Stimulated activated CD8-positive, alpha-beta memory T cell treated with anti-CD3 and anti-CD28 coated beads, Interleukin-12 subunit alpha, Interleukin-12 subunit beta, amount 100 ng/mL, for 4 hours (primary cell): Measurements from ENCODE around the gene PIGM.
A peak's percentile ranks its signal among the peaks of the same experiment; 100 is the strongest.

Experiments
- DNase-seq: peaks from one replicate; pipeline ENCODE4 v3.0.0-alpha.2; 2020; ENCODE audit warnings: low read depth

PIGM gene

DNA sequence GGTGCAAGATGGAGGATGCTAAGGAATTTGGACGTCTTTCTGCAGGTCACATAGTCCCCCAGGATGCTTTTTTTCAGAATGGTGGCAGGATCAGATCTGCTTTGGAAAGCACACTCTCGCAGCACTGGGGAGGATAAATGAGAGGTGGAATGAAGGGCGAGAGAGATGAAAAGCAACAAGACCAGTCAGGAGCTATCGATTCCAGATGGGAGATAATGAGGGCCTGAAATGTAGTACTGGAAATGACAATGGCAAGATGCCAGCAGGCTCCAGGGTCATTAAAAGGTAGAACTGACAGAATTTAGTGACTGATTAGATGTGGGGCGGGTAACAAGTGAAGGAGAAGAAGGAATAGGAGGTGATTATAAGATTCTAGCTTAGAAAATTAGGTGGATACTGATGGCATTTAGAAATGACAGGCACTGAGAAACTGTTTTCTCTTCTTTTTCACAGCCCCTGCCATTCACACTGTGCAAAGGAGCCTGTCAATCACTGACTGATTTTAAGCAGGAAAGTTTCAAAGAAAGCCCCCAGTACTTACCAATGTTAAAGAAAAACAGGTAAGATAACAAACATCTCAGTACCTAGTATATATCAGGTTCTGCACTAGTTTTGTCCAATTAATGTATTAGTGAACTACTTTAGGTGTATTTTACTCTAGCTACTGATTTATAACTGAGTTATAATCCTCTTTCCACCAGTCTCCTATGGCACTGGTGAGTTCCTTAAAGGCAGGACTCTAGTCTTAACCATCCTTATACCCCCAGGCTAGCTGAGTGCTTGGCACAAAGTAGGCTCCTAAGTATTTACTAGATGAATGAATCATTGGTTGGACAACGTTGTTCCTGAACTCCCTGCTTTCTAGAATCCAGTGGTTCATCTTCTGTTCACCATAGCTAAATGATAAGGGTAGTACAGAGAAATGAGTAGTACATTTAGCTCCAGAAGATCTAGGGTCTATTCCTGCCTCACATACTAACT lies 9.2 kb downstream of the PIGM start:
- DNase-seq = no peak

DNA sequence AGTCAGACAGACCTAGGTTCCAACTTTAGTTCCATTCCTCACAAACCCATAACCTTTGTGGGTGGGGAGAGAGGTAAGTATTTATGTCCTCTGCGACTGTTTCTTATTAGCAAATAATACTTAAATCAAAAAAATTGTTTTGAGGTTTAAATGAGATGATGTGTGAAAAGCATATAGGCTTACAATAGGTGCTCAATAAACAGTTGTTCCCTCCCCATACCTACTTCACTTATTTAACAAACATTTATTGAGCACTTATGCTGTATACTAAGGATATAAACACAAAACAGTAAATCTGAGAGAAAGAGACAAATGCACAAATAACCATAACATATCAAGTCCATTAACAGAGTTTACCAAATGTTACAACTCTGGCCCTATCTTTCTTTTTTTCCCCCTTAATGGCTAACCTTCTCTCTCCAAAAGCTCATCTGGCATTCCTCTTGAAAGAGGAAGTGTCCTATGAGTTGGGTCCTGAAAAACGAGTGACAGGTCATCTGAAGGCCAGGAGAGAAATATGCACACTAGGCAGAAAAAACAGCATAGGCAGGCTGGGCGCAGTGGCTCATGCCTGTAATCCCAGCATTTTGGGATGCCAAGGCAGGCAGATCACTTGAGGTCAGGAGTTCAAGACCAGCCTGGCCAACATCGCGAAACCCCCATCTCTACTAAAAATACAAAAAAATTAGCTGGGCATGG lies 10.3 kb downstream of the PIGM start:
- no peak for DNase-seq

DNA sequence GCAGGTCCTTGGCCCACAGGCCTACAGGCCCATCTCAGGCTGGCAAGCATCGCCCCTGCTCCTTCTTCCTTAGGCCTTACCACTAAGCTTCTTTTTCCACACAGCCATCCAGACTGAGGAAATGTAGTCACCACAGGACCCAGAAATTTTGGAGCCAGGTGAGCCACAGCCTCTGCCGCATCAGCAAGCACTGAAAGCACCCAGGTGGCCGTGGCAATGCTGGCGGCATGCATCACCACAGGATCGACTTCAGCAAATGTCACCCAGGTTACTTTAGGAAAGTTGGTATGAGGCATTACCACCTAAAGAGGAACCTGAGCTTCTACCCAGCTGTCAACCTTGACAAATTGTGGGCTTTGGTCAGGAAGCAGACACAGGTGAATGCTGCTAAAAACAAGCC lies 11.6 kb downstream of the PIGM start:
- no peak for DNase-seq

DNA sequence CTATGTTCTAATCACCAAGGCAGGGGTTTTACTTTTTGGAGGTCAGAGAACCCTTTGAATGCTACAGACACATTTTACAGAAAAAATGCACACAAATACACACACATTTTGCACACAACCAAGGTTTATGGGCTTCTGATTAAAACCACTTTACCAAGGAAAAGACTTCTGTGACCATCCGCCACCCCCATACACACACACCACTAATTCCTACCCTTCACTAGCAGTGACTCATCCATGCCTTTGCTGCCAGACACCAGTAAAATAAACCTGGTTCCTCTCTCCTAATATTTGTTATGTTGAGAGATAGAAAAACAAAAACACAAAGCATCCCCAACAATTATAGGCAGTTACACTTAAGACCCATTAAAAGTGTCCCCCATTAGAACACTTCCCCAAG lies 12.9 kb downstream of the PIGM start:
- no peak for DNase-seq

DNA sequence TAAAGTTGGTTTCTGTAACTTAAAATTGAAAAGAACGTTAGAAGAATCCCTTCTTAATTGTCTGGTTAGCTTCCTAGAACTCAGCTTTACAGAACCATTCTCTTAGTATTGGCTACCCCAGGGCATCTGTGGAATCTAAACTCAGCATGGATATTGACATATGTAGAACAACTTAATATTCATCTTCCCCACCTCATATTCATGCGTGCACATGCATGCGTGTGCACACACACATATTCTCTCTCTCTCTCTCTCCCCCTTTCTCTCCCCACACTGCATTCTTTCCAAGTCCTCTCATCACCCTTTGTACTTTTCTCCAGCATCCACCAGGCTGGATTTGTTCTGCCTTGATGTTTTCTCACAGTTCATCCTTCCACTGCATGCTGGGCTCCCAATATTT lies 13.4 kb downstream of the PIGM start:
- no peak for DNase-seq

DNA sequence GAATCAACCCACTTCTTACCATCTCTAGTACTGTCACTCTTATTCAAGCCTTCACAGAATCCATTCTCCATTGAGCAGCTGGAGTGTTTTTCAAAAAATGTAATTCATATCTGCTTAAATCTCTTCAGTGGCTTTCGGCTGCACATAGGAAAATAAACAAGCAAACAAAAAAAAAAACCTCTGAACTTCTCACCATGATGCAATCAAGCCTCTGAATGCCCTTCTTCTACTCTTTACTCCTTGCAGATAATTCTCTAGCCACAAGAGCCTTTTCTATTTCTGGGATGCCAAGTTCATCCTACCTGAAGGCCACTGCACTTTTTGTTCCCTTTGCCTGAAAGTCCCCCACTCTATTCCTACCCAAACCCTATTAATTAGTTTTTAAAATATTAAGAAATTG lies 14.2 kb downstream of the PIGM start:
- DNase-seq = no peak

DNA sequence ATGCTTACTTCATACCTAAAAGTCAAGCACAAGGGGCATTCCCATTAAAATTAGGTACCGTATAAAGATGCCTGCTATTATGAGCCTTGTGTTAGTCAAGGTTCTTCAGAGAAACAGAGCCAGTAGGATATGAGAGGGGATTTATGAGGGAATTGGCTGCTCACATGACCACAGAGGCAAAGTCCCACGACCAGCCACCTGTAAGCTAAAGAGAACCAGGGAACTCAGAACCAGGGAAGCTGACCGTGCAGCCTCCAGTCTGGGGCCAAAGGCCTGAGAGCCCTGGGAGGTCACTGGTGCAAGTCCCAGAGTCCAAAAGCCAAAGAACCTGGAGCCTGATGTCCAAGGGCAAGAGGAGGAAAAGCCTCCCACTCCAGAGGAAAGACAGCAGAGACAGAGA lies 20.0 kb downstream of the PIGM start:
- DNase-seq = no peak

DNA sequence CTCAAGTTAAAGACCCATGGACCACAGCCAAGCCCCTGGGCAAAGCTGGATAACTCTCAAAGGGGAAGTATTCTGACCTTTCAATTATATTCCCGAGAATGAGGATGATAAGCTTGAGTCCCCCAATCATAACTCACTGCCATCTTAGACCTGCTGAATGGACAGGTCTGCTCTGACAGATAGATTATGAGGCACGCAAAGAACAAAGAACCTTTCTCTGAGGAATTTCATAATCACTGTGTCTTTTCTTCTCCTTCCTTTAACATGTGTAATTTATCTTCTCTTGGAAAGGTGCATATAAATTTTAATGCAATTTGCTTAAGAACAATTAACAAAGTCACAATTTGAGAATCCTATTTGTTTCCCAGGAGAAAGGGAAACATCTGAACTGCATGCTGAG lies 22.0 kb downstream of the PIGM start:
- no peak for DNase-seq

DNA sequence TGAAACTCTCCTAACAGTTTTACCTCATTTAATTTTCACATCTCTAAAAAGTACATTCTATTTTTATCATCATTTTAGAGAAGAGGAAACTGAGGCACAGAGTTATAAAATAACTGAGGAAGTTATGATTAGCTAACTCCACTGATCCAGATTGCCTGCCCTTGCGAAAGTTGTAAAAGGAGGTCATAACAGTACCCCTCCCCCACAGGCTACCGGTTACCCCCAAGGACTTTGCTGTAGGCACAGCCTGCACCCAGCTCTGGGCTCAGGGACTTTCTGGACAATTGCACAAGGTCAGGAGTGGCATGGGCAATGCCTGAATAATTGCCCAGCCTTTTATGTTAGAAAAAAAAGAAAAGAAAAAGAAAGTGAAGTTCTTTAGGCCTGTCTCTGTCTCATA lies 22.7 kb downstream of the PIGM start:
- DNase-seq = no peak

DNA sequence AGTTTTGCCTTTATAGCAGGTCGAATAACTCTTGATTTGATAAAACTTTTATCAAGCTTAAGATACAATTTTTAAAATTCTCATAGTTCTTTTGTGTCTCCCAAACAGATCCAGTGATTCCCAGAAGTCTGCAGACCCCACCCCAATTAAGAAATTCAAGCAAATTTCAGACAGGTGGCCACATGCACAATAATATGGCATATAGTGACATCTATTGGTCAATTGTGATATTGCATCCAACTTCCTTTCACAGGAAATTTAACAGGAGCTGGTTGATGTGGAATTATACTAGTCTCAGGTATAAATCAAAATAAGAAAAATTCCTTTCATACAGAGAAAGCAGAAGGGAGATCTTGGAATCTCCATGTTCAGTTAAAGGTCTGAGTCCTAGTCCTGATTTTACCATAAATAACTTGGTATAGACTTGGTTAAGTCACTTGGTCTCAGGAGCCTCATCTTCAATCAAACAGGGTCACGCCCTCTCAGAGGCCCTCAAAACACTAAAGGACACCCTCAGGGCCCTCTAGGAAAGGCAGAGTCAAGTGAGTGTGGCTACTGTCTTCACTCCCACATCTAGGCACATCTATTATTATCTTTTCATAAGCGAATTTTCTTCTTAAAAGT lies 24.1 kb downstream of the PIGM start:
- DNase-seq = no peak

DNA sequence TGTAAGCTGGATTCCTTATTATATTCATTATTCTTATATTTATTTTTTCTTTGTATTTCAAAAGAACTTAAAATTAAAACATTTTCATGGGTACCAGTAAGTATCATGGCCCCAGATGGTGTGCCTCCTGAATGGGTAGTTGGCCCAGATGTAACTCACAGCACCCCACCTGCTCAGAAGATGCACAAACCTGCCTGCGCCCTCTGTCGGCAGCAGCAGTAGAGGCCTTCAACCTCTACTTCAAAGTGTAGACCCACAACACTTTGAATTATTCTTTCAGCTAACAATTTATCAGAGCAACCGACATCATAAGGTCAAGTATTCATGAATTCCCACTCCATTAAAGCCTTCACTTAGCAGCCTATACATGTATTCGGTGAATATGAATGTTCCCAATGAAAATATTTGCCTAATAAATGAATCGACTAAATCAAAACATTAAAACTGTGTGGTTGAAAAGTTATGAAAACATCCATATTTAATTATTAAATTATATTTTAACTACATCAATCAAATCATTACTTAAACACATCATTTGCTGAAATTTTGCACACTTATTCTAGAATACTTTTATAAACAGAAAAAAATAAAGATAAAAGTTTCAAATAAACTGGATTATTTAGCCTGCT lies 25.4 kb downstream of the PIGM start:
- DNase-seq = peak; percentile 38

DNA sequence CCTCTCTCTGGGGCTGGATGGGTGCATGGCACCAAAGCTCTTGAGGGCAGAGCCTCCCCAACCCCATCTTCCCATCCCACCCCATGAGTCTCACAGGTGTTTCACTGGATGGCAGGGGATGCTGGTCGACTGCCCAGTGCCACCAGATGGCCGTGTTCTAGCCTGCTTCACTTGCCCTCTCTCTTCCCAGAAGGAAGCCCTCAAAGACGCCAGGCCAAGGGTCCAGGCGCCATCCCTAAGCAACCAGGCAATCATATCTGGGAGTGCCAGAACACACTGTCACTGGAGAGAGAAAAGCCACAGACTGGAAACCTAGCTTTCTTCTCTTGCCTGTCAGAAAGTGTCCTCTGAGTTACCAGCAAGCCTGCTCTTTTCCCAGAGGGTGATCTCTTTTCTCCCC lies 26.7 kb downstream of the PIGM start:
- no peak for DNase-seq

DNA sequence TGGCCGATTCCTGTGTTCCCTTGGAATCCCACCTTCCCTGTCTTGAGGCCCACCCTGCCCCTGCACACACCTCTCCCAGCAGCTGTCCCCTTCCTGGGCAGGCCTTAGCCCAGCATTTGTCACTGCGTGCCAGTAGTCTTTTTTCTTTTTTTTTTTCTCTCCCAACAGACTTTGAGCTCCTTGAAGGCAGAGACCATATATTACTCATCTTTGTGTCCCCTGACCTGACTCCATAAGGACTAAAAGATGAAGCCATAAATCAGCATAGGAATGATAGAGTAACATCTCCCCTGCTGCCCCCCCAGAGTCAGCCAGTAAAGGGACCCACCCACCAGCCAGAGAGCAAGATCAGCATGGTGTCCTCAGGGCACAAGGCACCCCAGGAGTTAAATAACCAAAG lies 27.4 kb downstream of the PIGM start:
- no peak for DNase-seq

DNA sequence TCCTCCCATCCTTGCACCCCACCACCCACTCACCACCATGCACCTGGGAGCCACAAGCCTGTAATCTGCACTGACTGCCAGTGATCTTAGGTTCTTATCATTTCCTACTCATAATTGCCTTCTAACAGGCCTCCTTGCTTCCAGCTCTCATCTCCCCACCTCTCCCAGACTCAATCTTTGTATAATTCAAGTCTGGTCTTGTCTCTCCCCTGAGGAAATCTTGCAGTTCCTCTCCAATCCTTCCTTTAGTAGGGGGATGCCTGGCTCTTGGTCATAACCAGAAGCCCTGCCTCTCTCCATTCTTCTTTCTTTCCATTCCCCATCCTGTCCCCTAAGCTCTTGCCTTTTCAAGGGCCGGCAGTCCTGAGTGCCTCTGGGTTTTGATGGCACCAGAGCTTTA lies 27.8 kb downstream of the PIGM start:
- no peak for DNase-seq

DNA sequence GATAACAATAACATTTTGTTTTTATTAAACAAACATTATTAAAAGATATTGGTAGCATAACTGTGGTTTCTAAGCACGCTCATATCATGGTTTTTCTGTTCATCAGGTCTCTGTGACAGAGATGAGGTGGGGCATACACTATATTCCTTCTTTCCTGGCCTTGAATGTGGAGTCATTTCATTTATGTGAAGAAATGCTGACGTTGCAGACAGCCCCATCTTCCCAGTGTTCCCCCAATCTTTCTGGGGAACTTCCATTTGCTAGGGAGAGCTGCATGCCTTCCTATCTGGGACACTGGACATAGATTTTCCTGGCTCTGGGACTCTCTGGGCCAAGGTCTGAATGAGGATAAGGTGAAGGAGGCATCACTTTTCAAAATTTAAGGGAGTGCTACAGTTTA lies 30.4 kb downstream of the PIGM start:
- no peak for DNase-seq

DNA sequence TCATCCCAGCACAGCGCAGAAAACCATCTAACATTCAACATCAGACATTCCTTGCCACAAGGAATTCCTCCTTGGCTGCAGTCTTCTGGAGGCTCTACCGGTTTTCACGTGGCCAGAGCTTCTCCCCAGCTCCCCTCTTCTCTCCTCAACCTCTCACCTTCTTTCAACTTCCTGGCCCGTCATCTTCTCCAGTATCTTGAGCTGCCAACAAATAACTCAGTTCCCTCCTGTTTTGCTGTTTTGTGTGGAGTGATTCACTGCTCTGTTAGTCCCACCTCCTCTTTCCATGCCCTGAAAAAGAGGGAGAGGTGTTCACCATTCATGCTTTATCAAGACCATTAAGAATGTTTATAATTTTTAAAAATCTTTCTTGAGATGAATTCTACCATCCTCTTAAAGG lies 32.6 kb downstream of the PIGM start:
- no peak for DNase-seq

DNA sequence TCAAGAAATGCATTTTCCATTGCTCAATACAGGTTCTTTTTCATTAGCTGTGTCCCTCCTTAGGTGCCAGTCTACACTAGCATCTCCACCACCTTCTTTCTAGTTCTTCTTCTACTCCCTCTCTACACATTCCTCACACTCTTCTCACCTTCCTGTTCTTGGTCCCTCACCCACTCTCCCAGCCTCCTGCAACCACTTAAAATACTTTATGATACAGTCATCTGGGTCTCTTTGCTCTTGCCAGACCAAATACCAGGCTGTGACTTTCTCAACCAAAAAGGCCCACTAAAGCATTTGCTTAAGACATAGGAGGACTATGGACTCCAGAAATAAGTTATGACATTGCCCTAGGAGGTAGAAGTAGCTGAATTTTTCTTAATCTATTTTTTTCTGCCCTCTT lies 35.1 kb downstream of the PIGM start:
- DNase-seq = no peak

DNA sequence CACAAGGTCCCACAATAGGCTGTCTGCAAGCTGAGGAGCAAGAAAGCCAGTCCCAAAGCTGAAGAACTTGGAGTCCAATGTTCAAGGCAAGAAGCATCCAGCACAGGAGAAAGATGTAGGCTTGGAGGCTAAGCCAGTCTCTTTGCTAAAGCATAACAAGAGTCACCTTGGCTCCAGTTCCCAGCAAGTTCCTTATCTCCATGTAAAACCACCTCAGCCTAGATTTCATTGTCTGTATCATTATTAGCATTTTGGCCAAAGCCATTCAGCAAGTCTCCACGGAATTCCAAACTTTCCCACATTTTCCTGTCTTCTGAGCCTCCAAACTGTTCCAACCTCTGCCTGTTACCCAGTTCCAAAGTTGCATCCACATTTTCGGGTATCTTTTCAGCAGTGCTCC lies 36.9 kb downstream of the PIGM start:
- DNase-seq = no peak

DNA sequence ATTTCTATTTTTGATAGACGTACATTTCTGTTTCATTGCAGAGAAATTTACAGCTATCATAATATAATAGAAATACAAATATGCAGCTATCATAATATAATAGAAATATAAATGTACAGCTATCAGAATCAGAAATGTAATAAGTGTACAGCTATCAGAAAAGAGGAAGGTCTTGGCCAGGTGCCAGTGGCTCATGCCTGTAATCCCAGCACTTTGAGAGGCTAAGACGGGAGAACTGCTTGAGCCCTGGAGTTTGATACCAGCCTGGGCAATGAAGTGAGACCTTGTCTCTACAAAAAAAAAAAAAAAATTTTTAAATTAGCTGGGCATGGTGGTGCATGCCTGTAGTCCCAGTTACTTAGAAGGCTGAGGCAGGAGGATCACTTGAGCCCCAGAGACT lies 37.9 kb downstream of the PIGM start:
- DNase-seq = no peak

DNA sequence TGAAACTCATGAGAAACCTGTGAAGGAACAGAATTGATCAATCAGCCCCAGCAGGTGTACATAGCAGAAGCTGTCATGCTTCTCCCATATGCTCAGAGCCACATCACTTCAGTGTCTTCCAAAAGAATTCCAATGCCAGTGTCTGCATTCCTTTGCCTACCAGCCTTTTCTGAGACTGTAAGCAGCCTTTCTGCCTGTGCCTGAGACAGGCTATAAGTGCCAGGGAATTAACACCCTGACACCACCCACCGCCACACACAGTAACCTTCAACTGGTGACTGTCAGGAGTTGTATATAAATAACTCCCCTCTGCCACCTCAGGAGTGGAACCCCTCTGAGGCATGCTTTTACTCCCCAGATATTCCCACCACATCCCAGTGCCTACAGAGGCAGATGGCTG lies 39.6 kb downstream of the PIGM start:
- DNase-seq = no peak

DNA sequence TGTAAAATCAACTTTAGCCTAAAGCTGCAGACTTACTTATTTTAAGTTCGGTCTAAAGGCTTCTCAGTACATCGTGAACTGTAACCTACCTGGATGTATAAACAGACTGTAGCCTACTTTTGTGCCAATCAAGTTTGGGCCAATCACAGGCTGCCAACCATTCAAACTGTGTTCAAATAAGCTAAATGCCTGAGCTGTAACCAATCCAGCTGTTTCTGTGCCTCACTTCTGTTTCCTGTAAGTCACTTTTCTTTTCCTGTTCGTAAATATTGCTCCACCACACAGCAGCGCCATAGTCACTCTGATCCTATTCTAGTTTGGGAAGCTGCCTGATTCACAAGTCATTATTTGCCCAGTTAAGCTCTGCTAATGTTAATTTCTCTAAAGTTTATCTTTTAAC lies 40.3 kb downstream of the PIGM start:
- no peak for DNase-seq

DNA sequence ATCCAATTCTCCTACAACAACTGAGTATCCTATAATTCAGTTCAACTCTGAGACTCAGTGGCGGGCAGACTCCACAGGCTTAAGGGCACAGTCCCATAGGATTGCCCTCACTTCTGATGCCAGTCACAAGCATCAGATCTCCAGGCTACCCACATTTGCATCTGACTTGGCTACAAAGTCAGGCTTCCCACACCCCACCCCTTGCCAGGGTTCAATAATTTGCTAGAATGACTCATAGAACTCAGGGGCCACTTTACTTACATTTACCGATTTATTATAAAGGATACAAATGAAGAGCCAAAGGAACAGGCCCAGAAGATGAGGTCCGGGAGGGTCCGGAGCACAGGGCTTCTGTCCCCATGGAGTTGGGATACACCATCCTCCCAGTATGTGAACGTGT lies 41.8 kb downstream of the PIGM start:
- DNase-seq = no peak

DNA sequence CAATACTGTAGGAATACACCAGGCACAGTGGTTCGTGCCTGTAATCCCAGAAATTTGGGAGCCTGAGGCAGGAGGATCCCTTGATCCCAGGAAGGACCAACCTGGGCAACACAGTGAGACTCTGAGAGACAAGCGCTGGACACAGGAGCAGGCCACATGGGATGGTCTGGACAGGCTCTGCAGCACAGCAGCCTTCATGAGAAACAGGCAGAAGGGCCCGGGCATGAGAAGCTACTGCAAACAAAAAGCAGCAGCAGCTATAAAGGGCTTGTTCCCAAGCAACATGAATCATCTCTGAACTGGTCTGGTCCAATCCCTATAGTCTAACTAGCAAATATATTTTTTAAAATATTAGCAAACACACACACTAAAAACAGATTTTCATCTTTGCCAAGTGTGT lies 42.2 kb downstream of the PIGM start:
- DNase-seq = no peak
